NCI-H1092 treated with DMSO at 0.1 percent for 48 hours (cell line): Measurements from ENCODE around the gene KLHDC8A.
A peak's percentile ranks its signal among the peaks of the same experiment; 100 is the strongest.
"Not testable (repeated sequence)": the region's sequence is repeated elsewhere in the genome, so short reads cannot be mapped to it uniquely, and the experiment has no call there.

Experiments used
- DNase-seq: peaks from one replicate; lab custom pipeline; 2025; lab: John Stamatoyannopoulos, UW

The KLHDC8A gene

GRCh38 chr1:205371871-205372660 lies 15.3 kb upstream of the KLHDC8A start:
- DNase-seq, result no peak

- DNase-seq, result peak; percentile 69
These were observed 14.1 kb upstream of the KLHDC8A start for GRCh38 chr1:205370780-205371179.

- peak; percentile 43 for DNase-seq
These were observed 13.0 kb upstream of the KLHDC8A start for GRCh38 chr1:205369701-205370123.

- no peak for DNase-seq
These were observed 11.8 kb upstream of the KLHDC8A start for GRCh38 chr1:205368478-205368877.

GRCh38 chr1:205365945-205366463 lies 9.3 kb upstream of the KLHDC8A start:
- peak; percentile 92 for DNase-seq

- DNase-seq, result not testable (repeated sequence)
These were observed 8.4 kb upstream of the KLHDC8A start for GRCh38 chr1:205365086-205365485.

- DNase-seq, result no peak
These were observed 4.2 kb upstream of the KLHDC8A start for GRCh38 chr1:205360891-205361290.

- peak; percentile 87 for DNase-seq
These were observed 3.2 kb upstream of the KLHDC8A start for GRCh38 chr1:205359771-205360565.

GRCh38 chr1:205358579-205358978 lies 1.9 kb upstream of the KLHDC8A start:
- DNase-seq, result no peak

GRCh38 chr1:205357567-205357966 lies 845 bp upstream of the KLHDC8A start:
- DNase-seq, result no peak

- peak; percentile 63 for DNase-seq
These were observed 1.7 kb downstream of the KLHDC8A start for GRCh38 chr1:205355075-205355453.

- DNase-seq, result peak; percentile 76
These were observed 2.3 kb downstream of the KLHDC8A start for GRCh38 chr1:205354259-205355074.

- no peak for DNase-seq
These were observed 3.1 kb downstream of the KLHDC8A start for GRCh38 chr1:205353612-205354011.

- no peak for DNase-seq
These were observed 3.5 kb downstream of the KLHDC8A start for GRCh38 chr1:205353191-205353590.

GRCh38 chr1:205351984-205352713 lies 4.6 kb downstream of the KLHDC8A start:
- DNase-seq, result peak; percentile 97

- no peak for DNase-seq
These were observed 6.0 kb downstream of the KLHDC8A start for GRCh38 chr1:205350691-205351141.

GRCh38 chr1:205350124-205350523 lies 6.6 kb downstream of the KLHDC8A start:
- no peak for DNase-seq

GRCh38 chr1:205348554-205349487 lies 7.9 kb downstream of the KLHDC8A start:
- DNase-seq, result no peak

- no peak for DNase-seq
These were observed 9.7 kb downstream of the KLHDC8A start for GRCh38 chr1:205346956-205347574.

- no peak for DNase-seq
These were observed 11.0 kb downstream of the KLHDC8A start for GRCh38 chr1:205345761-205346160.
